ENCODE measurements around the gene GNL2. TPM values are rescaled to one million over a fixed set of nuclear protein-coding genes. Genes with fewer than 3 reads are reported as not detected.

GNL2 gene
- total and polyA plus RNA-seq, 9 of the 15 experiments (the other 6 are each of a cell fraction or from before 2014, with no cell fraction given): 156 to 371 (median 263) TPM

DNA sequence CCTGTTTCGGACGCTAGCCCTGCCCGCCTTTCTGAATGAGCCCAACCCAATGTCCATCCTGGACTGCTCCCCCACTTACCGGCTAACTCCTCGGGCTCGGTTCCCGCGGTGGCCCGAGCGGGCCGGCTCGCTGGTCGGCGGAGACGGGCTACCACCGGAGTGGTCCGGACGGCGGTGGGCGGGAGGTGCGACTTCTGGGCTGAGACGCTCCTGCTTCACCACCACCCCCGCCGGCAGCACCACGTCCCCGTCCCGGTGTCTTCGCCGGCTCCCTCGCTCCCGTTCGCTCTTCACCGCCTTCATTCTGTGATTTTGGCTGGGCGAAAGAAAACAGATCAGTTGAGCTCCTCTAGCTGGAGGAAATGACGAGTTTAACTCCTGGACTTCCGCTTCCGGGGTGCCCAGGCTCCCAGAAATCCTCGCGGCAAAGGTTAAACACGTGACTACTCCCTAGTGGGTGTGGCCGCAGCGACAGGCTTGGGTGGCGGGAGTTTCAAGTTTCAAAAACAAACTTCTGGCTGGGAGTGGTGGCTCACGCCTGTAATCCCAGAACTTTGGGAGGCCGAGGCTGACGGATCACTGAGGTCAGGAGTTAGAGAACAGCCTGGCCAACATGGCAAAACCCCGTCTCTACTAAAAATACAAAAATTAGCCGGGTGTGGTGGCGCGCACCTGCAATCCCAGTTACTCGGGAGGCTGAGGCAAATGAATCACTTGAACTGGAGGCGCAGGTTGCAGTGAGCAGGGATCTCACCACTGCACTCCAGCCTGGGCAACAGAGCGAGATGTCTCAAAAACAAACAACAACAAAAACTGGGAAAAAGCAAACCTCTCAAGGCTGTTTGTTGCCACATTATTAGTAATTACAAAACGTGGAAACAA, 41.6 kb downstream of the GNL2 start, which contains the start of gene SNIP1 (continued):
- TF ChIP-seq ZNF717 (CRISPR knock-in tag; IDR thresholded peaks at IDR 0.05): no peak
- TF ChIP-seq, protein P1, sequence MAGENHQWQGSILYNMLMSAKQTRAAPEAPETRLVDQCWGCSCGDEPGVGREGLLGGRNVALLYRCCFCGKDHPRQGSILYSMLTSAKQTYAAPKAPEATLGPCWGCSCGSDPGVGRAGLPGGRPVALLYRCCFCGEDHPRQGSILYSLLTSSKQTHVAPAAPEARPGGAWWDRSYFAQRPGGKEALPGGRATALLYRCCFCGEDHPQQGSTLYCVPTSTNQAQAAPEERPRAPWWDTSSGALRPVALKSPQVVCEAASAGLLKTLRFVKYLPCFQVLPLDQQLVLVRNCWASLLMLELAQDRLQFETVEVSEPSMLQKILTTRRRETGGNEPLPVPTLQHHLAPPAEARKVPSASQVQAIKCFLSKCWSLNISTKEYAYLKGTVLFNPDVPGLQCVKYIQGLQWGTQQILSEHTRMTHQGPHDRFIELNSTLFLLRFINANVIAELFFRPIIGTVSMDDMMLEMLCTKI (IDR thresholded peaks at IDR 0.05; ENCODE audit: partially characterized antibody): no peak
- TF ChIP-seq RBM17 (IDR thresholded peaks at IDR 0.05; ENCODE audit: borderline replicate concordance, low read depth, low read length): no peak
- TF ChIP-seq, protein P2, sequence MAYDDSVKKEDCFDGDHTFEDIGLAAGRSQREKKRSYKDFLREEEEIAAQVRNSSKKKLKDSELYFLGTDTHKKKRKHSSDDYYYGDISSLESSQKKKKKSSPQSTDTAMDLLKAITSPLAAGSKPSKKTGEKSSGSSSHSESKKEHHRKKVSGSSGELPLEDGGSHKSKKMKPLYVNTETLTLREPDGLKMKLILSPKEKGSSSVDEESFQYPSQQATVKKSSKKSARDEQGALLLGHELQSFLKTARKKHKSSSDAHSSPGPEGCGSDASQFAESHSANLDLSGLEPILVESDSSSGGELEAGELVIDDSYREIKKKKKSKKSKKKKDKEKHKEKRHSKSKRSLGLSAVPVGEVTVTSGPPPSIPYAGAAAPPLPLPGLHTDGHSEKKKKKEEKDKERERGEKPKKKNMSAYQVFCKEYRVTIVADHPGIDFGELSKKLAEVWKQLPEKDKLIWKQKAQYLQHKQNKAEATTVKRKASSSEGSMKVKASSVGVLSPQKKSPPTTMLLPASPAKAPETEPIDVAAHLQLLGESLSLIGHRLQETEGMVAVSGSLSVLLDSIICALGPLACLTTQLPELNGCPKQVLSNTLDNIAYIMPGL (CRISPR knock-in tag; IDR thresholded peaks at IDR 0.05): 0 out of 2 replicates have a peak, but pooled peaks have one; percentile 48
- no peak for TF ChIP-seq ZNF75A (CRISPR knock-in tag; IDR thresholded peaks at IDR 0.05)
- TF ChIP-seq, protein P3, sequence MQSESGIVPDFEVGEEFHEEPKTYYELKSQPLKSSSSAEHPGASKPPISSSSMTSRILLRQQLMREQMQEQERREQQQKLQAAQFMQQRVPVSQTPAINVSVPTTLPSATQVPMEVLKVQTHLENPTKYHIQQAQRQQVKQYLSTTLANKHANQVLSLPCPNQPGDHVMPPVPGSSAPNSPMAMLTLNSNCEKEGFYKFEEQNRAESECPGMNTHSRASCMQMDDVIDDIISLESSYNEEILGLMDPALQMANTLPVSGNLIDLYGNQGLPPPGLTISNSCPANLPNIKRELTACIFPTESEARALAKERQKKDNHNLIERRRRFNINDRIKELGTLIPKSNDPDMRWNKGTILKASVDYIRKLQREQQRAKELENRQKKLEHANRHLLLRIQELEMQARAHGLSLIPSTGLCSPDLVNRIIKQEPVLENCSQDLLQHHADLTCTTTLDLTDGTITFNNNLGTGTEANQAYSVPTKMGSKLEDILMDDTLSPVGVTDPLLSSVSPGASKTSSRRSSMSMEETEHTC (IDR thresholded peaks at IDR 0.05): peak; percentile 81
- TF ChIP-seq ZEB2 (IDR thresholded peaks at IDR 0.05): peak; percentile 49; the same call in 1 of the 2 replicates
- no peak for TF ChIP-seq SRSF9 (IDR thresholded peaks at IDR 0.05; ENCODE audit: borderline replicate concordance, low read depth, low read length)
- 0 out of 2 replicates have a peak, but pooled peaks have one; percentile 44 for TF ChIP-seq ZBTB17 (CRISPR knock-in tag; IDR thresholded peaks at IDR 0.05)
- TF ChIP-seq, protein P4, sequence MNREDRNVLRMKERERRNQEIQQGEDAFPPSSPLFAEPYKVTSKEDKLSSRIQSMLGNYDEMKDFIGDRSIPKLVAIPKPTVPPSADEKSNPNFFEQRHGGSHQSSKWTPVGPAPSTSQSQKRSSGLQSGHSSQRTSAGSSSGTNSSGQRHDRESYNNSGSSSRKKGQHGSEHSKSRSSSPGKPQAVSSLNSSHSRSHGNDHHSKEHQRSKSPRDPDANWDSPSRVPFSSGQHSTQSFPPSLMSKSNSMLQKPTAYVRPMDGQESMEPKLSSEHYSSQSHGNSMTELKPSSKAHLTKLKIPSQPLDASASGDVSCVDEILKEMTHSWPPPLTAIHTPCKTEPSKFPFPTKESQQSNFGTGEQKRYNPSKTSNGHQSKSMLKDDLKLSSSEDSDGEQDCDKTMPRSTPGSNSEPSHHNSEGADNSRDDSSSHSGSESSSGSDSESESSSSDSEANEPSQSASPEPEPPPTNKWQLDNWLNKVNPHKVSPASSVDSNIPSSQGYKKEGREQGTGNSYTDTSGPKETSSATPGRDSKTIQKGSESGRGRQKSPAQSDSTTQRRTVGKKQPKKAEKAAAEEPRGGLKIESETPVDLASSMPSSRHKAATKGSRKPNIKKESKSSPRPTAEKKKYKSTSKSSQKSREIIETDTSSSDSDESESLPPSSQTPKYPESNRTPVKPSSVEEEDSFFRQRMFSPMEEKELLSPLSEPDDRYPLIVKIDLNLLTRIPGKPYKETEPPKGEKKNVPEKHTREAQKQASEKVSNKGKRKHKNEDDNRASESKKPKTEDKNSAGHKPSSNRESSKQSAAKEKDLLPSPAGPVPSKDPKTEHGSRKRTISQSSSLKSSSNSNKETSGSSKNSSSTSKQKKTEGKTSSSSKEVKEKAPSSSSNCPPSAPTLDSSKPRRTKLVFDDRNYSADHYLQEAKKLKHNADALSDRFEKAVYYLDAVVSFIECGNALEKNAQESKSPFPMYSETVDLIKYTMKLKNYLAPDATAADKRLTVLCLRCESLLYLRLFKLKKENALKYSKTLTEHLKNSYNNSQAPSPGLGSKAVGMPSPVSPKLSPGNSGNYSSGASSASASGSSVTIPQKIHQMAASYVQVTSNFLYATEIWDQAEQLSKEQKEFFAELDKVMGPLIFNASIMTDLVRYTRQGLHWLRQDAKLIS (CRISPR knock-in tag; IDR thresholded peaks at IDR 0.05): peak; percentile 89; the same call in 1 of the 2 replicates
- no peak for TF ChIP-seq PRPF4 (IDR thresholded peaks at IDR 0.05; ENCODE audit: insufficient read depth, low read depth, low read length, poor library complexity, severe bottlenecking)
- no peak for TF ChIP-seq ZNF121 (CRISPR knock-in tag; conservative IDR thresholded peaks at IDR 0.05)
- TF ChIP-seq, protein P5, sequence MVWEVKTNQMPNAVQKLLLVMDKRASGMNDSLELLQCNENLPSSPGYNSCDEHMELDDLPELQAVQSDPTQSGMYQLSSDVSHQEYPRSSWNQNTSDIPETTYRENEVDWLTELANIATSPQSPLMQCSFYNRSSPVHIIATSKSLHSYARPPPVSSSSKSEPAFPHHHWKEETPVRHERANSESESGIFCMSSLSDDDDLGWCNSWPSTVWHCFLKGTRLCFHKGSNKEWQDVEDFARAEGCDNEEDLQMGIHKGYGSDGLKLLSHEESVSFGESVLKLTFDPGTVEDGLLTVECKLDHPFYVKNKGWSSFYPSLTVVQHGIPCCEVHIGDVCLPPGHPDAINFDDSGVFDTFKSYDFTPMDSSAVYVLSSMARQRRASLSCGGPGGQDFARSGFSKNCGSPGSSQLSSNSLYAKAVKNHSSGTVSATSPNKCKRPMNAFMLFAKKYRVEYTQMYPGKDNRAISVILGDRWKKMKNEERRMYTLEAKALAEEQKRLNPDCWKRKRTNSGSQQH (CRISPR knock-in tag; IDR thresholded peaks at IDR 0.05): no peak
- peak; percentile 100 for TF ChIP-seq BCOR (IDR thresholded peaks at IDR 0.05)
- TF ChIP-seq, protein P6, sequence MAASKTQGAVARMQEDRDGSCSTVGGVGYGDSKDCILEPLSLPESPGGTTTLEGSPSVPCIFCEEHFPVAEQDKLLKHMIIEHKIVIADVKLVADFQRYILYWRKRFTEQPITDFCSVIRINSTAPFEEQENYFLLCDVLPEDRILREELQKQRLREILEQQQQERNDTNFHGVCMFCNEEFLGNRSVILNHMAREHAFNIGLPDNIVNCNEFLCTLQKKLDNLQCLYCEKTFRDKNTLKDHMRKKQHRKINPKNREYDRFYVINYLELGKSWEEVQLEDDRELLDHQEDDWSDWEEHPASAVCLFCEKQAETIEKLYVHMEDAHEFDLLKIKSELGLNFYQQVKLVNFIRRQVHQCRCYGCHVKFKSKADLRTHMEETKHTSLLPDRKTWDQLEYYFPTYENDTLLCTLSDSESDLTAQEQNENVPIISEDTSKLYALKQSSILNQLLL (CRISPR knock-in tag; IDR thresholded peaks at IDR 0.05; ENCODE audit: borderline replicate concordance): no peak
